Glomerular visceral epithelial cell (primary cell): Measurements from ENCODE around the gene CACNB3.
"Not testable (repeated sequence)": the region's sequence is repeated elsewhere in the genome, so short reads cannot be mapped to it uniquely, and the experiment has no call there.

Experiments used
- DNase-seq: peaks from one replicate; pipeline ENCODE4 v3.0.0-alpha.2; 2016; ENCODE audit errors: extremely low spot score

CACNB3 gene

GRCh38 chr12:48818831-48819590, 715 bp downstream of the CACNB3 start:
- DNase-seq, result no peak

DNA sequence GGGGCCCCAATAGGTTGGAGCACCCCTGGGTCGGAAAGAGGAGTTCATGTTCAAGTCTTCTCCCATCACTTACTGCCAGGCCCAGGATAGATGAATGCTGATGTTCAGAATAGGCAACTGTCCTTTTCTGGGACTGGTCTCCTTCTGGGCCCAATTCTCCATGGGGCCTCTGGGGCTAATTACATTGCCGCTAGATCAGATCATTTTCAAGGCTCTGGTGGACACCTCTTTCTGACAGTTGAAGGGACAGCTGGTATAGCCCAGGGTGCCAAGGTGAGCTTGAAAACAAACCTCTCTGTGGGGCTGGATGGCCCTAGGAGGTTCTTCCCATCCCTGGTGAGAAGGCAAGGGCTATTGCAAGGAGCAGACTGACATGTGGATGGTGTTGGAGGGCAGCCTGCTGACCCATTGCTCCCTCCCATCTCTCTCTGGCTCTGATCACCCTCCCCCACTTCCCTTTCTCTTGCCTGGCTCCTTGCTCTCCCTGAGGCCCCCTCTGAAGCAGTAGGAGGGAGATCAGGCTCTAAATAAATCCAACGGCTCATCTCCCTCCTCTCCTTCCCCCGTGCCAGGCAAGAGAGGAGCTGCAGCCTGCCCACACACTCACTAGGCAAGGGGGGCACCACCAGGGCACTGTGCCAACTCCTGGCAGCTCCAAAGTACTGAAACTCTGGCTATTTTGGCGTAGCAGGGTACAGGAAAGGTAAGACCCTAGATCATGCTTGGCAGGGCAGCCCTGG, 1.9 kb downstream of the CACNB3 start:
- DNase-seq, result no peak

GRCh38 chr12:48822139-48822538, 3.8 kb downstream of the CACNB3 start:
- no peak for DNase-seq

DNA sequence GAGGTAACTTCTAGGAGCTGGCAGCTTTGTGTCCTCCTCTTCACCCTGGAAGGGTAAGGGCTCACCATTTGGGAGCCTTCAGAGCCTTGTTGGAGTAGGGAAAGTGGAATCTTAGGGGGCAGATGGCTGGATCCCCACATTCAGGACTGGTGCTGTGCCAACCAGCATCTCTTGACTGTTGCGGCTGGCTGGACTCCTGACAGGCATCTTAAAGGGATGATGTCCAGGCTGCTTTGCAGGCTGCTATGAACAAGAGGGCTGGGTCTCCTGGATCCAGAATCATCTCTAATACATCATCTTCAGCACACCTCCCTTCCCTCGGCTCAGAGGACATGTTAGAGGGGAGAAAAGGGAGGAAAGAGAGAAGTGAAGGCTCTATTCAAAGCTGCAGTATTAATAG, 4.4 kb downstream of the CACNB3 start:
- DNase-seq, result no peak

DNA sequence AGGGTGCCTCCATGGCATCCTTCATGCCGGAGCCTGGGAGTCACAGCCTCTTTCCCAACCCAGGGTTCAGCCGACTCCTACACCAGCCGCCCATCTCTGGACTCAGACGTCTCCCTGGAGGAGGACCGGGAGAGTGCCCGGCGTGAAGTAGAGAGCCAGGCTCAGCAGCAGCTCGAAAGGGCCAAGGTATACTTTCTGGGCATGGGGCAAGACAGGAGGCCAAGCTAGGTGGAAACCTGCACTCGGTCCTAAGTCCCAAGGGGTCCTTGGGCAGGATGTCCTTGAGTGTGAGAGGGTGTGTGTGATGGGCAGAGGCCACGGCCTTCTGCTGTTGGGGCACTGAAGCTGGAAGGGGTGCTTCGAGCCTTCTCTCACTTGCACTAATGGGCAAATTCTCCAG, 5.0 kb downstream of the CACNB3 start:
- no peak for DNase-seq

DNA sequence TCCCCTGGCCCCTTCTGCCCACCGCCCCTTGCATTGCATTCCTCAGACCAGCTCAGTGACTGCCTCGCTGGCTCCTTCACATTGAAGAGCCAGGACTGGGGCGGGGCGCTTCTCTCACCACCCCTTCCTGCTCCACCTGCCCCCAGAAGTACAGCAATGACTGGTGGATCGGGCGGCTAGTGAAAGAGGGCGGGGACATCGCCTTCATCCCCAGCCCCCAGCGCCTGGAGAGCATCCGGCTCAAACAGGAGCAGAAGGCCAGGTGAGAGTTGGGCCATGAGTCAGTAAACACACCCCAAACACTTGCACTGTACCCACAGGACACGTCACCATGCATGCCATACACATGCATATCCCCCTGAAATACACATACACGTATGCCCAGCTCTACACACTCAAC, 5.8 kb downstream of the CACNB3 start:
- no peak for DNase-seq

DNA sequence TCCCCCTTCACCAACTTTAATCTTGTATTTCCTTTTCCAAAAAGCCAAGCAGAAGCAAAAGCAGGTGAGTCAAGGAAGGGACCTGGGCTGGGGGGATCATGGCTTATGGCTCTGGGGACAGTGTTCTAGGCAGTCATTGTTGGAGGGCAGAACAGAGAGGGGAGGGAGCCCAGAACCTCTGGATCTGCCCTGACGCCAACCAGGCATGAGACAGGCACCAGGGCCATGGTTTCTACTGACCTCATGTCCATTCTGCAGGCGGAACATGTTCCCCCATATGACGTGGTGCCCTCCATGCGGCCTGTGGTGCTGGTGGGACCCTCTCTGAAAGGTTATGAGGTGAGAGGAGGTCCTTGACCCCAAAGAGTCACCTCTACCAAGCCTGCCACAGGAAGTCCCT, 6.6 kb downstream of the CACNB3 start:
- no peak for DNase-seq

- no peak for DNase-seq
These were observed 8.0 kb downstream of the CACNB3 start for GRCh38 chr12:48826209-48826855.

DNA sequence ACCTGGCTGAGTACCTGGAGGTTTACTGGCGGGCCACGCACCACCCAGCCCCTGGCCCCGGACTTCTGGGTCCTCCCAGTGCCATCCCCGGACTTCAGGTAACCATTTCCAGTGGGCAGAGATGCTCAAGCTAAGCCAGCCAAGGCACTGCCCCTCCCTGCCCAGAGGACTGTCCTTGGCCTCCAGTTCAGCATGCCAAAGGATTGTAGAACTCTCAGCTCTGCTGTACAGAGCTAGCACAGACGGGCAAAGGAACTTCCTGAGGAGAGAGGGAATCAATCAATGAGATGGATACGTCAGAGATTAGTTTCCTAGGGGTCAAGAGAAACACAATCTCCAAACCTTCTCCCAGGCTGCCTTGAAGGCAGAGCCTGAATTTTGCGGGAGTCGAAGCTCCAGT, 8.7 kb downstream of the CACNB3 start:
- DNase-seq, result no peak

DNA sequence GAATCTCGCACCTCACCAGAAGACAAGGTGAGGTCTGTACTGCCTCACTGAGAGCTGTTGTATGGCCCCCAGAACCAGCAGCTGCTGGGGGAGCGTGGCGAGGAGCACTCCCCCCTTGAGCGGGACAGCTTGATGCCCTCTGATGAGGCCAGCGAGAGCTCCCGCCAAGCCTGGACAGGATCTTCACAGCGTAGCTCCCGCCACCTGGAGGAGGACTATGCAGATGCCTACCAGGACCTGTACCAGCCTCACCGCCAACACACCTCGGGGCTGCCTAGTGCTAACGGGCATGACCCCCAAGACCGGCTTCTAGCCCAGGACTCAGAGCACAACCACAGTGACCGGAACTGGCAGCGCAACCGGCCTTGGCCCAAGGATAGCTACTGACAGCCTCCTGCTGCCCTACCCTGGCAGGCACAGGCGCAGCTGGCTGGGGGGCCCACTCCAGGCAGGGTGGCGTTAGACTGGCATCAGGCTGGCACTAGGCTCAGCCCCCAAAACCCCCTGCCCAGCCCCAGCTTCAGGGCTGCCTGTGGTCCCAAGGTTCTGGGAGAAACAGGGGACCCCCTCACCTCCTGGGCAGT, 9.3 kb downstream of the CACNB3 start:
- DNase-seq, result no peak

DNA sequence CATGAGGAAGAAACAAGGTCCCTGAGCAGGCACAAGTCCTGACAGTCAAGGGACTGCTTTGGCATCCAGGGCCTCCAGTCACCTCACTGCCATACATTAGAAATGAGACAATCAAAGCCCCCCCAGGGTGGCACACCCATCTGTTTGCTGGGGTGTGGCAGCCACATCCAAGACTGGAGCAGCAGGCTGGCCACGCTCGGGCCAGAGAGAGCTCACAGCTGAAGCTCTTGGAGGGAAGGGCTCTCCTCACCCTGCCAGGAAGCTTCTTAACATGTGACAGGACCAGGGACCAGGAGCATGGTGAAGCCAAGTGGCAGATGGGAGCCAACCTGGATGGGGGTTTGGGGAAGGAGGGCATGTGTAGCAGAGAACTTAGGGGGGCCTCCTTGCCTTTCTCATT, 10.0 kb downstream of the CACNB3 start:
- DNase-seq, result no peak

DNA sequence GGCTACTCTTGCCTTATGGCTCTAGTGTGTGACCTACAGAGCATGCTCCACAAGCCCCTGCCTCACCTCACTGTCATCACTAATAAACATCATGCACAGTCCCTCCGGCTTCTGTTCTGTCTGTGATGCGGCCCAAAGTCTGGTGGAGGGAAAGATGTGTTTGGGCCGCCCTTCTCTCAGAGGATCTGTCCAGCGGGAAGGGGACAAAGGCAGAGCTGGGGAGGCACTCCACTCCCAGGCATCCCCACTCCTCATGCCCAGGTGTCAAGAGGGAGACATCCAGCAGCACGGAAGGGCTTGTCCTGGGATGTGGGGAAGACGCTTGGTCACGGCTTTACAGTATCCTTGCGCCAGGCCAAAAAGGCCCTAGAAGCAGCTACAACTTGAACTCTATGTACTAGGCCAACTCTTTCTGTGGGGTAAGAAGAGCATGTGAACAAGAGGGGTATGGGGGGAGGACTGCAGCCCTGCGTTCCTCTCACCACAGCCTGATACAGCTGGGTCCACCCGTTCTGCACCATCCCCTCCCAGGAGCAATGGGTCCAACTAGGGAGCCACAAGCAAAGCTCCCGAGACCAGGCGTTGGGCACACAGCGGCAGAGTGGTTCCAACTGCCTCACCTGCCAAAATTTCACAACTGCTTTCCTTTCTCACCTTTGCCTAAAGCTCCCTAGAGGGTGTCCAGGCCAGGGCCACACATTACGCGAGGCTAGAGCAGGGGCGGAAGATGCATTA, 10.7 kb downstream of the CACNB3 start:
- DNase-seq, result no peak

GRCh38 chr12:48831257-48831656, 13.0 kb downstream of the CACNB3 start:
- DNase-seq, result no peak

DNA sequence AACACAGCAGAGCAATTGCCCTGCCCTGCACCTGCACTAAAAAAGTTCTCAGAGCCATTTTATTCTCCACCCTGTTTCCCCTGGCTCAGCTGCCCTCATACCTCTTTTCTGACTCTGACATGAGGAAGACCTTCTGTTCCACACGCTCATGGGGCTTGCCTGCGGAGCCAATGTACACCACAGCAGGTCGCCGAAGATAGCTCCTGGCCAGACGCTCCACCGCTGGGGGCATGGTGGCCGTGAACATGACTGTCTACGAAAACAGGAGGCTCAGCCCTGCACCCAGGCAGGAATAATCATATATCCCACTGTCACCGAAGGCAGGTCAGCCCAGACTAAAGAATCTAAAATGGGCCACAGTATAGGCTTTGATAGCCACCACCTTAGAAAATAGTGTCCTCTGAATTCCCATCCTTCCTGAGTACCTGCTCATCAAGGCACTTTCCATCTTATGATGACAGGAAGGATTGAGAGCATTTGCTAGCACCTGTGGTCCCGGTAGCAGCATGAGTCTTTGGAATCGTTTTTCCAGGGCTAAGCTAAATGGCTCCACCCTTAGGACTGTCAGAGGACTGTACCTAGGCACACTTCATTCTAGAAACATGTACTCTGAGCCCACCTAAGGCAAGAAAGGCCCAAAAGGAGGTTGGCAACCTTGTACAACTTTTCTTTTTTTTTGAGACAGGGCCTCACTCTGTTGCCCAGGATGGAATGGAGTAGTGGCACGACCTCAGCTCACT, 14.2 kb downstream of the CACNB3 start:
- no peak for DNase-seq

DNA sequence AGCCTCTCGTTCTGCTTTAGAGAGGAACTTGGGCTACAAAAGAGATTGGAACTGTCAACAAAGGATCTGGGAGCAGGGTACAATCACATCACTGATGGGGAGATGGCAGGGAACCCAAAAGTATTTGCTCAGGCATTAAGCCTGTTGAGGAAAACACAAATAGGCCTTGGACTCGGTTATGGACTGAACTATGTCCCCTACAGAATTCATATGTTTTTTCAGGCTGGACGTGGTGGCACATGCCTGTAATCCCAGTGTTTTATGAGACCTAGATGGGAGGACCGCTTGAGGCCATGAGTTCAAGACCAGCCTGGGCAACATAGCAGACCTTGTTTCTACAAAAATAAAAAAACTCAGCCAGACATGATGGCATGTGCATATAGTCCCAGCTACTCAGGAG, 19.8 kb downstream of the CACNB3 start:
- DNase-seq, result no peak

DNA sequence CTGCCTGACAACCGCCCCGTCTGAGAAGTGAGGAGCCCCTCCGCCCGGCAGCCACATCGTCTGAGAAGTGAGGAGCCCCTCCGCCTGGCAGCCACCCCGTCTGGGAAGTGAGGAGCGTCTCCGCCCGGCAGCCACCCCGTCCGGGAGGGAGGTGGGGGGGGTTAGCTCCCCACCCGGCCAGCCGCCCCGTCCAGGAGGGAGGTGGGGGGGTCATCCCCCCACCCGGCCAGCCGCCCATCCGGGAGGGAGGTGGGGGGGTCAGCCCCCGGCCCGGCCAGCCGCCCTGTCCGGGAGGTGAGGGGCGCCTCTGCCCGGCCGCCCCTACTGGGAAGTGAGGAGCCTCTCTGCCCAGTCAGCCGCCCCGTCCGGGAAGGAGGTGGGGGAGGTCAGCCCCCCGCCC, 23.7 kb downstream of the CACNB3 start:
- DNase-seq, result not testable (repeated sequence)

DNA sequence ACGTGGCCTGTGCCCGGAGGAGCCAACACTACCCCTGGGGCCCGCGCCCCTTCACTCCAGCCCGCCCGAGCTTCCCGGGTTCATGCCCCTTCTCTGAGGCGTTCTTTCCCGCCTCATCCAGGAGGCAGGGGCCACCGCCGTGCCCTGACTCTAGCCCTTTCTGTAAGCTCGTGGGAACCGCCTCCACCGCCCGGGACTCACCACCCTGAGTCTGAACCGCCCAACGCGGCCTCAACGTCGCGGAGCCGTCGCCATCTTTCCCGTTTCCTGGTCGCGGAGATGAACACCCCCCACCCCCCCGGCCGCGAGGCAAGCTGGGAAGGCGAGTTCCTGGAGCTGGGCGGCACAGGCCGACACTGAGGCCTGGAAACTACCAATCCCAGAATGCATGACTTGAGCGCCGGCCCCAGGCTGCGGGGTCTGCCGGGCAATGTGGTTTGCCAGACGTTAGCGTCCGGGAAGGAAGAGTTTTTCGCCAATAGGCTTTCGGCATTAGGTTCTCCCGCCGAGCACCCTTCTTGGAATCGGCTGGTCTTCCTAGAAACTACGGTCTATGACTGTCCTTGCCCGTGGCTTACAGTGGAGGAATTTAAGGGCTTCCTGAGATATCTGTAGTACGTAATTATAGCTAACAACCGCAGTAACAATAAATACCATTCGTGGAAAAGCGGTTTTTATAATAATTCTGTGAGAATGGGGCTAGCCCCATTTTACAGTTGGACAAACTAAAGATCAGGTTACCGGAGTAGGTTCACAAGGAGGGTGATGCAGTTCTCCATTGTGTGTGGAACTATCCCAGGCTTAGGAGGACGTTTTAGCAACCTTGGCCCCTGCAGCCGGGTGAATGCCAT, 33.8 kb downstream of the CACNB3 start, which contains the start of gene DDX23:
TSS of gene DDX23 (minus strand) at position 281 of the 851 bp plus-strand sequence. CDS start 6,381 bp downstream, outside the sequence.
- peak; percentile 96 for DNase-seq

DNA sequence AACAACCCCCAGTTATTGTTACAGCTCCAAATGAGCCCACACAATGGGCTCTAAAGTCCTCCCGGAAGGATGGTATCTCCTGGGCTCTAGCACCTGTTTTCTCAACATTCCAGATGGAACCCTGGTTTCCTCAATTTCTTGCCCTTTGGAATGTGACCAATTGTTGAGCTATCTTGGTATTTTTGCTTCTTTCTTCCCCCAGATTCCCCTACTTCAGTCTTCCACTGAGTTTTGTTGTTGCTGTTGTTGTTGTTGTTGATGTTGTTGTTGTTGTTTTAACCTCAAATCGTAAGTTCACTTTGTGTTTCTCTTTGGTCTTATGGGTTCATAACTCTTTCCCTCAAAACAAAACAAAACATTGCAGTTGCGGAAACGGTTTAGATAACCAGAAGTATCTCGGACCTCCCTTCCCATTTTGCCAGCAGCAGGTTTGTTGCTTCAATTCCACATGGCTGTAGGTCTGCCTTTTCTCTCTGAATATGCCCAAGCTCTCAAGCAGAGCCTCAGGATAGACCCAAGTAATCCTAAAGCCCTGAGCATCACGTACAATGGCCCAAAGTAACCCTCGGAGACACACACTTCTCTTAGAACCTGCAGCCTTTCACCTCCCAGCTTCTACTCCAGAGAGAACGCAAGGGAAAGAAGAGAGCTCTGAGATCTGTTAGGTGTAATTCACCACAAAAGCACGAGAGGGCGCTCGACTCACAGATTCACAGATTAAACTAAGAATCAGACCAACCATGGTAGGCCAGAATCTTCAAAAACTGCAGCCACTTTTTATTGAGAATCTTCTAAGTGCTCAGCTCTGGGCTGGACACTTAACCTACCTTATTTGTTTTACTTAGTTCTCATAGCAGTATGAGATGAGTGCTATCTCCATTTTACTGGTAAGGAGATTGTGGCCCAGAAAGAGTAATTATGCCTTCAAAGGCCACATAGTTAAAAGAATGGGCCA, 34.7 kb downstream of the CACNB3 start:
- peak; percentile 89 for DNase-seq

- DNase-seq, result no peak
These were observed 36.2 kb downstream of the CACNB3 start for GRCh38 chr12:48854488-48854887.
